ENCODE measurements around the gene PPFIA4. TPM values are rescaled to one million over a fixed set of nuclear protein-coding genes. Genes with fewer than 3 reads are reported as not detected.

The PPFIA4 gene
- total and polyA plus RNA-seq, 9 of the 15 experiments (the other 6 are each of a cell fraction or from before 2014, with no cell fraction given) = 0.07 to 12.0 (median 0.70) TPM

DNA sequence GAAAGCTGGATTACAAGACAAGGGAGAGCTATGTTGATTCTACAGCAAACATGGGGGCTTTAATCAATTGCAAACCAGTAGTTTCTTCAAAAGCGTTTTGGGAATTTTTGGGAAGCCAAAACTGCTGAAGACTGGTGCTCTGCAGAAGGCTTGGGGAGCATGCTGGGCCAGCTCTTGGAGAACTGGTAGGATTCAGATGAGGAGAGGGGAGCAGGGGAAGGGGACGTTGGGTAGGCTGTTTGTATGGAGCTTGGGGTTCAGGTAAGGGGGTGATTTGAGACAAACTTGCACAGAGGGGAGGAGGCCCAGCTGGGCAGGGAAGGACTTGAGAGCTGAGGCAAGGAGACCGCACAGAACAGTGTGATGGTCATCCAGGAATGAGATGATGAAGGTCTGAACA is 62.1 kb downstream of the PPFIA4 start:
- ATAC-seq = no peak

DNA sequence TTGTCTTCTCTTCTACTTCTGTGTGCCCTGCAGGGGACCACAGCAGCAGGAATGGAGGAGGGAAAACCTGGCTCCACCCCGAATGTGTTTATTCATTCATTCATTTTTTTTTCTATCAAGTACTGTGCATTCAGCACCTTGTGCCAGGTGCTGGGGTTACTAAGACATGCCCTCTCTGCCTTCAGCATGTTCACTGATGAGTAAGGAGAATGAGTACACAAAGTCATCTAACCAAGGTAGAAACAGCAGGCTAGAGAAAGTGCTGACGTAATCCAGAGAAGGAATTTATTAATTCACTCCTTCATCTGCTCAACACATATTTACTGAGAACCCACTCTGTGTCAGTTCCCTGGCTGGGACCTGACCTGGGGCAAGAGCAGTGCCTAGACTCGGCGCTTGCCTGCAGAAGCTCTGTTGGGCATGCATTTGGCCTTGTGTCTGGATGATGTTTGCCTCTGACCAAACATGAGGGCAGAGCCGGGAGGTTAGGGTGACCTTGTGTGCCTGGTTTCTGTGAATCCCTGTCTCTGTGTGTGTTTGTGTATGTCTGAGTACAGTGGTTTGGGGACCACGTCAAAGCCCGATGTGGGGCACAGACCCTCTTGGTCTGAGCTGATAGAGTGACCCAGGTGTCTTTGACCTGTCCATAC is 62.8 kb downstream of the PPFIA4 start:
- H3K36me3 ChIP-seq (ENCODE audit: control insufficient read depth, insufficient read depth, low read length) = no peaks in the 10 kb centered on the region
- H3K9ac ChIP-seq (ENCODE audit: insufficient read depth in 1 of 2, low read depth in 2 of 2, low read length in 2 of 2) = no peak overlapping the region
- CTCF ChIA-PET (ENCODE audit: low intra/inter-chr PET ratio) = no interaction called here
- H3K79me2 ChIP-seq (ENCODE audit: control insufficient read depth, insufficient read depth, low read length) = no peaks in the 10 kb centered on the region
- no peak overlapping the region for H3K4me3 ChIP-seq
- no peak overlapping the region for H2AFZ ChIP-seq (ENCODE audit: low read depth, low read length)
- peaks cover 8% of the 10 kb centered on the region for H4K20me1 ChIP-seq (replicated peaks; ENCODE audit: control insufficient read depth, insufficient read depth, low read length)
- BruUV-seq (replicated peaks) = no TSS peak
- DNase-seq (ENCODE audit: extremely low read depth in 1 of 4, low spot score in 3 of 4) = no peak
- no peaks in the 10 kb centered on the region for H3K9me3 ChIP-seq (replicated peaks; ENCODE audit: control insufficient read depth, insufficient read depth, low read depth, low read length)
- no peak overlapping the region for H3K4me2 ChIP-seq (ENCODE audit: insufficient read depth, low read length)
- in situ Hi-C loops (cut with MboI) (no loop called here), intact Hi-C loops (cut with micrococcal nuclease) (no loop called here)
- no peak overlapping the region for H3K27ac ChIP-seq (ENCODE audit: extremely low read depth, low read depth, low read length)
- peaks cover 30 to 54% of the 10 kb centered on the region in 2 experiments for H3K27me3 ChIP-seq (ENCODE audit: control insufficient read depth in 2 of 2, insufficient read depth in 2 of 2, low read length in 2 of 2)
- TF ChIP-seq ZNF316 (IDR thresholded peaks at IDR 0.05) (peak; percentile 21; the same call in 1 of the 2 replicates), GTF2A2 (tag; IDR thresholded peaks at IDR 0.05) (no peak), ZNF174 (CRISPR knock-in tag; IDR thresholded peaks at IDR 0.05) (no peak), ILK (tag; IDR thresholded peaks at IDR 0.05; ENCODE audit: borderline replicate concordance, low read depth) (no peak)
- TF ChIP-seq, protein P1, sequence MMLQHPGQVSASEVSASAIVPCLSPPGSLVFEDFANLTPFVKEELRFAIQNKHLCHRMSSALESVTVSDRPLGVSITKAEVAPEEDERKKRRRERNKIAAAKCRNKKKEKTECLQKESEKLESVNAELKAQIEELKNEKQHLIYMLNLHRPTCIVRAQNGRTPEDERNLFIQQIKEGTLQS (IDR thresholded peaks at IDR 0.05) = peak; percentile 36; the same call in 1 of the 2 replicates
- TF ChIP-seq, protein P1 (CRISPR knock-in tag; conservative IDR thresholded peaks at IDR 0.05) = no peak
- POLR2A ChIA-PET = interaction anchor here (0.8 to 3.6 kb wide), 2 partner anchors 12 to 16 kb away, joined by 3 to 12 read pairs; no protein-coding TSS in a partner anchor
- H3K4me1 ChIP-seq (replicated peaks in 1 of 2; ENCODE audit: control insufficient read depth in 2 of 2, insufficient read depth in 2 of 2, low read length in 2 of 2) = peaks cover 0 to 11% of the 10 kb centered on the region in 2 experiments; a peak in 3 of 5 replicates
- ATAC-seq = no peak
- 0% methylated on average over 7 of the region's 7 CpGs for WGBS (ENCODE audit: insufficient coverage, low coverage, missing lambda C conversion rate)
- FAIRE-seq = no peak
- H3K9me1 ChIP-seq (ENCODE audit: control insufficient read depth, insufficient read depth, low read length) = no peaks in the 10 kb centered on the region

More for the DNA sequence above, 62.1 kb downstream of the PPFIA4 start:
- no peak overlapping the region for H3K9ac ChIP-seq (ENCODE audit: insufficient read depth in 1 of 2, low read depth in 2 of 2, low read length in 2 of 2)
- DNase-seq (ENCODE audit: extremely low read depth in 1 of 4, low spot score in 3 of 4) (no peak), FAIRE-seq (no peak)
- peaks cover 30 to 58% of the 10 kb centered on the region in 2 experiments for H3K27me3 ChIP-seq (ENCODE audit: control insufficient read depth in 2 of 2, insufficient read depth in 2 of 2, low read length in 2 of 2)
- no peak overlapping the region for H3K4me3 ChIP-seq
- no peak for TF ChIP-seq ZBTB17 (CRISPR knock-in tag; IDR thresholded peaks at IDR 0.05)
- peaks cover 13% of the 10 kb centered on the region for H4K20me1 ChIP-seq (replicated peaks; ENCODE audit: control insufficient read depth, insufficient read depth, low read length)
- intact Hi-C loops (cut with micrococcal nuclease) = no loop called here
- H2AFZ ChIP-seq (ENCODE audit: low read depth, low read length) = no peak overlapping the region
- no peak overlapping the region for H3K27ac ChIP-seq (ENCODE audit: extremely low read depth, low read depth, low read length)
- CTCF ChIA-PET (ENCODE audit: low intra/inter-chr PET ratio) = no interaction called here
- H3K79me2 ChIP-seq (ENCODE audit: control insufficient read depth, insufficient read depth, low read length) = no peaks in the 10 kb centered on the region
- POLR2A ChIA-PET = interaction anchor here (0.8 to 3.6 kb wide), 2 partner anchors 11 to 16 kb away, joined by 3 to 12 read pairs; no protein-coding TSS in a partner anchor
- no TSS peak for BruUV-seq (replicated peaks)
- H3K4me2 ChIP-seq (ENCODE audit: insufficient read depth, low read length) = no peak overlapping the region
- no peaks in the 10 kb centered on the region for H3K9me3 ChIP-seq (replicated peaks; ENCODE audit: control insufficient read depth, insufficient read depth, low read depth, low read length)
- no peaks in the 10 kb centered on the region for H3K9me1 ChIP-seq (ENCODE audit: control insufficient read depth, insufficient read depth, low read length)
- WGBS (ENCODE audit: insufficient coverage, low coverage, missing lambda C conversion rate) = 0% methylated on average over 3 of the region's 3 CpGs
- in situ Hi-C loops (cut with MboI) = no loop called here
- H3K4me1 ChIP-seq (replicated peaks in 1 of 2; ENCODE audit: control insufficient read depth in 2 of 2, insufficient read depth in 2 of 2, low read length in 2 of 2) = peaks cover 0 to 12% of the 10 kb centered on the region in 2 experiments; a peak in 3 of 5 replicates
- no peaks in the 10 kb centered on the region for H3K36me3 ChIP-seq (ENCODE audit: control insufficient read depth, insufficient read depth, low read length)
